Measurements from ENCODE around the gene BHLHA15.
A peak's percentile ranks its signal among the peaks of the same experiment; 100 is the strongest.

Gene BHLHA15

GRCh38 chr7:98228801-98229200 is 17.6 kb downstream of the BHLHA15 start:
- no peak for DNase-seq

- no peak for DNase-seq
These were observed 18.2 kb downstream of the BHLHA15 start for GRCh38 chr7:98229441-98229840.

GRCh38 chr7:98229991-98230745 is 18.9 kb downstream of the BHLHA15 start:
- no peak for DNase-seq

- DNase-seq: no peak
These were observed 19.7 kb downstream of the BHLHA15 start for GRCh38 chr7:98230746-98231471.

- no peak for DNase-seq
These were observed 20.4 kb downstream of the BHLHA15 start for GRCh38 chr7:98231493-98232262.

GRCh38 chr7:98232263-98232585 is 21.0 kb downstream of the BHLHA15 start:
- DNase-seq: no peak

- no peak for DNase-seq
These were observed 21.6 kb downstream of the BHLHA15 start for GRCh38 chr7:98232799-98233198.

GRCh38 chr7:98233219-98234070 is 22.2 kb downstream of the BHLHA15 start:
- DNase-seq: no peak

GRCh38 chr7:98234429-98235147 is 23.3 kb downstream of the BHLHA15 start:
- DNase-seq: no peak

- no peak for DNase-seq
These were observed 24.7 kb downstream of the BHLHA15 start for GRCh38 chr7:98235901-98236300.

- DNase-seq: no peak
These were observed 25.3 kb downstream of the BHLHA15 start for GRCh38 chr7:98236355-98237185.

- no peak for DNase-seq
These were observed 26.8 kb downstream of the BHLHA15 start for GRCh38 chr7:98238076-98238475.

- DNase-seq: peak; percentile 12
These were observed 27.7 kb downstream of the BHLHA15 start for GRCh38 chr7:98238976-98239375.

- peak; percentile 31 for DNase-seq
These were observed 29.9 kb downstream of the BHLHA15 start for GRCh38 chr7:98240961-98241673.

- no peak for DNase-seq
These were observed 30.5 kb downstream of the BHLHA15 start for GRCh38 chr7:98241674-98242241.

- no peak for DNase-seq
These were observed 31.1 kb downstream of the BHLHA15 start for GRCh38 chr7:98242342-98242741.

- DNase-seq: no peak
These were observed 31.7 kb downstream of the BHLHA15 start for GRCh38 chr7:98242934-98243333.

- no peak for DNase-seq
These were observed 33.6 kb downstream of the BHLHA15 start for GRCh38 chr7:98244871-98245270.

- no peak for DNase-seq
These were observed 36.9 kb downstream of the BHLHA15 start for GRCh38 chr7:98248156-98248555.

- DNase-seq: no peak
These were observed 37.9 kb downstream of the BHLHA15 start for GRCh38 chr7:98249106-98249505.

Data from EL (cell line).